Psoas muscle (tissue), 8 donors: ENCODE data around the gene CUX1. TPM values are rescaled to one million over a fixed set of nuclear protein-coding genes. Genes with fewer than 3 reads are reported as not detected.
"Not testable (repeated sequence)": the region's sequence is repeated elsewhere in the genome, so short reads cannot be mapped to it uniquely, and the experiment has no call there.

Experiments used
- ATAC-seq, 4 donors: fragments of 200-7000 bp; cut with Tn5 transposase; one replicate each; pipeline ENCODE4 v1.9.1; 2020; ENCODE audit warnings: moderate library complexity in 3 of 4, mild to moderate bottlenecking in 2 of 4
- DNase-seq, 2 donors: peaks; one replicate each; pipeline ENCODE4 v3.0.0-alpha.2; 2020
- H3K27ac ChIP-seq: fragments of 200-600 bp; one replicate; pipeline ENCODE4 v1.8.0; 2022
- H3K27me3 ChIP-seq, 3 donors: fragments of 200-600 bp in 1 of 3; one replicate each; pipeline versions ENCODE4 v1.6.1 to v1.8.0; 2013 to 2022; ENCODE audit warnings: low read length in 2 of 3, mild to moderate bottlenecking in 2 of 3, moderate library complexity in 1 of 3; ENCODE audit not compliant: insufficient read depth in 3 of 3
- H3K36me3 ChIP-seq, 2 donors: fragments of 200-600 bp in 1 of 2; one replicate each; pipeline versions ENCODE4 v1.6.1 to v1.8.0; 2013 to 2022; ENCODE audit warnings: low read depth in 1 of 2, mild to moderate bottlenecking in 1 of 2, moderate library complexity in 1 of 2; ENCODE audit not compliant: insufficient read depth in 1 of 2
- H3K4me1 ChIP-seq: fragments of 200-600 bp; one replicate; pipeline ENCODE4 v1.8.0; 2022
- H3K4me3 ChIP-seq: fragments of 200-600 bp; one replicate; pipeline ENCODE4 v1.8.0; 2022; ENCODE audit warnings: mild to moderate bottlenecking
- H3K9me3 ChIP-seq: fragments of 200-600 bp; one replicate; pipeline ENCODE4 v1.8.0; 2022
- WGBS, 3 donors: extraction: QIAGEN DNeasy Blood & Tissue Kit; methylation state at CpG; one replicate each; pipeline versions ENCODE4 v1.1.6 to v1.1.7; 2013; 5-methylcytosine and 5-hydroxymethylcytosine counted together
- intact Hi-C, 2 donors: fragments of 100-400 bp; cut with DNase I; formaldehyde crosslinking; loops; one replicate each; pipeline versions ENCODE4 v1.11.0 to v1.14.2; 2022
- polyA plus RNA-seq, 3 donors: library from polyadenylated mRNA; stranded (reverse); fragments of 200-250 nt; gene quantifications; one replicate each; pipeline ENCODE4 v1.2.3, GENCODE V29; 2013
- total RNA-seq, 4 donors: library from RNA; stranded (reverse); fragmentation: NEBNext Ultra II Directional in 2 of 4; extraction: Animal tissue kit (Norgen Biotek cat#: 25700) in 2 of 4; gene quantifications; one replicate each; pipeline versions ENCODE4 v1.2.1 to v1.2.4, GENCODE V29; 2021 to 2023
- TF ChIP-seq, protein P1 (sequence below): fragments of 200-600 bp; IDR thresholded peaks from one replicate; pipeline ENCODE4 v1.8.0; 2022; ENCODE audit warnings: antibody characterized with exemption
- donor health status: healthy with polysubstance abuse.
- donor health status: DM: no; HTN: no; CAD: no; lungs with moderate emphysema.
- donor health status: Bipolar disorder and iron deficiency.
- donor health status: healthy.
- donor health status: DM: yes; HTN: yes; CAD: no.
- donor health status: DM: no; HTN: no; CAD: no.
- donor health status: DM: no; HTN: no; CAD: no.
- donor health status: DM: yes; HTN: yes; CAD: no.

The CUX1 gene
- total and polyA plus RNA-seq, 7 donors: 12.5 to 95.6 (median 72.4) TPM

DNA sequence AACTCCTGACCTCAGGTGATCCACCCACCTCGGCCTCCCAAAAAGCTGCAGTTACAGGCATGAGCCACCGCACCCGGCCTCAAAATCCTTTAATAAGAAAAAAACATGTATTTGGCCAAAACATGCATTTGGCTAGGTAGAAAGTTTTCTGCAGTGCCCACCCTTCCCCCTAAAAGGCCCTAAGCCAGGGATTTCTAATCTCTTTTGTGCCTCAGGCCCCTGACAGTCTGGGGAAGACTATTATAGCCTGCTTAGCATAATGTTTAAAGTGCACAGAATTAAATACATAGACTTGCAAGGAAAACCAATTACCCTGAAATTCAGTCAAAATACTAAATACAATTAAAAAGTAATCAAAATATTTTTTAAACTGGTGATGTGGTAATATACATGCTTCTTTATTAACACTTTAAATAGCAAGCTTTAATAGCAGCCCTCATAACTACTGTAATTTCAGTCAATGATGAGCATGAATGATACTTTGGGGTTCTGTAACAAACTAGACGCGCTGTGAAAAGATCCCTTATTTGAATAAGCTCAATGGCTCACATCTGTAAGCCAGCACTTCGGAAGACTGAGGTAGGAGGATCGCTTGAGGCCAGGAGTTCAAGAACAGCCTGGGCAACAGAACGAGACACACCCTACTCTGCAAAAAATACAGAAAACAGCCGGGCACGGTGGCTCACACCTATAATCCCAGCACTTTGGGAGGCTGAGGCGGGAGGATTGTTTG is 508.9 kb downstream of the CUX1 start:
- DNase-seq (no peak), ATAC-seq (no peak)
- intact Hi-C loops: no loop called here
- Histone ChIP-seq H3K27ac (no peak overlapping the region), H3K9me3 (no peaks in the 10 kb centered on the region), H3K27me3 (no peaks in the 10 kb centered on the region), H3K36me3 (no peaks in the 10 kb centered on the region), H3K4me3 (no peak overlapping the region), H3K4me1 (no peaks in the 10 kb centered on the region)
- TF ChIP-seq, protein P1, sequence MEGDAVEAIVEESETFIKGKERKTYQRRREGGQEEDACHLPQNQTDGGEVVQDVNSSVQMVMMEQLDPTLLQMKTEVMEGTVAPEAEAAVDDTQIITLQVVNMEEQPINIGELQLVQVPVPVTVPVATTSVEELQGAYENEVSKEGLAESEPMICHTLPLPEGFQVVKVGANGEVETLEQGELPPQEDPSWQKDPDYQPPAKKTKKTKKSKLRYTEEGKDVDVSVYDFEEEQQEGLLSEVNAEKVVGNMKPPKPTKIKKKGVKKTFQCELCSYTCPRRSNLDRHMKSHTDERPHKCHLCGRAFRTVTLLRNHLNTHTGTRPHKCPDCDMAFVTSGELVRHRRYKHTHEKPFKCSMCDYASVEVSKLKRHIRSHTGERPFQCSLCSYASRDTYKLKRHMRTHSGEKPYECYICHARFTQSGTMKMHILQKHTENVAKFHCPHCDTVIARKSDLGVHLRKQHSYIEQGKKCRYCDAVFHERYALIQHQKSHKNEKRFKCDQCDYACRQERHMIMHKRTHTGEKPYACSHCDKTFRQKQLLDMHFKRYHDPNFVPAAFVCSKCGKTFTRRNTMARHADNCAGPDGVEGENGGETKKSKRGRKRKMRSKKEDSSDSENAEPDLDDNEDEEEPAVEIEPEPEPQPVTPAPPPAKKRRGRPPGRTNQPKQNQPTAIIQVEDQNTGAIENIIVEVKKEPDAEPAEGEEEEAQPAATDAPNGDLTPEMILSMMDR: no peak
- WGBS, 3 donors: 88 to 92% (median 88%) methylated on average over 11 of the region's 11 CpGs

DNA sequence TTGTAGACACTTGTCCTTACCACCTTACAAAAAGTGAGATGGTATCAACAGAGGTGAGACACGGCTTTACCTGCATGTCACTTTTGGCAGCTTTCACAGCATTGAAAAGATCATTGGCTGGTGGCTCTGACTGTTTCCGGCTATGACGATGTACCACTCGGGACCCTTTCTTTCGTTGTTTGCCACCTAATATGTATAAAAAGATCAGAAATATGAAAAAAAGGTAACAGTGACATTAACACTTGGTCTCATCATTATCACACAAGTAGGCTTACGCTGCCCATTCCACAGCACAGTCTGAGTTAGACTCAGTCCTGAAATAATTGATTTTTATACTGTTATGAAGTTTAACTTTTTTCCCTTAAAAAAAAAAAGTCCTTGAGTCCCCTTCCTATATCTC is 509.8 kb downstream of the CUX1 start:
- H3K9me3 ChIP-seq, ATAC-seq, H3K4me3 ChIP-seq, H3K4me1 ChIP-seq, H3K27me3 ChIP-seq, DNase-seq, H3K36me3 ChIP-seq, H3K27ac ChIP-seq, intact Hi-C loops: not testable (repeated sequence)
- WGBS, 3 donors: 66 to 81% (median 66%) methylated on average over 6 of the region's 6 CpGs

DNA sequence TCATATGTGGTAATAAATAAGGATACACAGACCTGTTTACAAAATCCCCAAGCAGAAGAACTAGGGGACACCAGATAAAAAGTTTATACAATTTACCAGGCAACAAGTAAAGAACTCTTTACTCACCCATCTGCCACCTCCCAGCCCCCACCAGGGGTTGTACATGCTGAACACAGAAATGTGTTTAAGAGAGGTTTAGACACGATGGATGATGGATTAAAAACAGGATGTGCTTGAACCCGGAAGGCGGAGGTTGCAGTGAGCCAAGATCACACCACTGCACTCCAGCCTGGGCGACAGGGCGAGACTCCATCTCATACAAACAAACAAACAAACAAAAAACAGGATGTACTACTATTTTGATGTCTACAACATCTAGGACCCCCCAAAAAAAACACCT is 511.4 kb downstream of the CUX1 start:
- 56 to 86% (median 74%) methylated on average over 3 to 4 of the region's 5 CpGs for WGBS, 3 donors
- H3K4me1 ChIP-seq, H3K4me3 ChIP-seq, H3K27ac ChIP-seq, ATAC-seq, H3K36me3 ChIP-seq, intact Hi-C loops, DNase-seq, H3K9me3 ChIP-seq, H3K27me3 ChIP-seq: not testable (repeated sequence)

DNA sequence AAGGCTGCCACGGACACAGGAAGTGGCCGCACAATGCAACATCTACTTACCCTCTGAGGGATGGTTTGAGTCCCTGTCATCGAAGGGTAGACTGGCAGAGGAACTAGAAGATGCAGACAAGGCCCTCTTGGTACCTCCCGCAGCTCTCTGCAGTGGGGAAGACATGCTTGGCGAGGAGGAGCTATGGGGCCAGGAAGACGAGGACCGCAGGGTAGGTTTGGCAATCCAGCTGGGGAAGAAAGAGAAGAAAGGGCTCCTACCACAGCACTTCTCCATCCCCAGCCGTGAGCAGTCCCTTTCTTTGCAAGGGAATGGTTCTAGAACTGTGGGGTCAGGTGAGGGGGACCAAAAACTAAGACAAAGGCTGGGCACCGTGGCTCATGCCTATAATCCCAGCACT is 511.9 kb downstream of the CUX1 start:
- WGBS, 3 donors: 68 to 79% (median 69%) methylated on average over 9 of the region's 9 CpGs
- intact Hi-C loops, DNase-seq, H3K27me3 ChIP-seq, ATAC-seq, H3K27ac ChIP-seq, H3K4me1 ChIP-seq, H3K9me3 ChIP-seq, H3K4me3 ChIP-seq, H3K36me3 ChIP-seq: not testable (repeated sequence)

DNA sequence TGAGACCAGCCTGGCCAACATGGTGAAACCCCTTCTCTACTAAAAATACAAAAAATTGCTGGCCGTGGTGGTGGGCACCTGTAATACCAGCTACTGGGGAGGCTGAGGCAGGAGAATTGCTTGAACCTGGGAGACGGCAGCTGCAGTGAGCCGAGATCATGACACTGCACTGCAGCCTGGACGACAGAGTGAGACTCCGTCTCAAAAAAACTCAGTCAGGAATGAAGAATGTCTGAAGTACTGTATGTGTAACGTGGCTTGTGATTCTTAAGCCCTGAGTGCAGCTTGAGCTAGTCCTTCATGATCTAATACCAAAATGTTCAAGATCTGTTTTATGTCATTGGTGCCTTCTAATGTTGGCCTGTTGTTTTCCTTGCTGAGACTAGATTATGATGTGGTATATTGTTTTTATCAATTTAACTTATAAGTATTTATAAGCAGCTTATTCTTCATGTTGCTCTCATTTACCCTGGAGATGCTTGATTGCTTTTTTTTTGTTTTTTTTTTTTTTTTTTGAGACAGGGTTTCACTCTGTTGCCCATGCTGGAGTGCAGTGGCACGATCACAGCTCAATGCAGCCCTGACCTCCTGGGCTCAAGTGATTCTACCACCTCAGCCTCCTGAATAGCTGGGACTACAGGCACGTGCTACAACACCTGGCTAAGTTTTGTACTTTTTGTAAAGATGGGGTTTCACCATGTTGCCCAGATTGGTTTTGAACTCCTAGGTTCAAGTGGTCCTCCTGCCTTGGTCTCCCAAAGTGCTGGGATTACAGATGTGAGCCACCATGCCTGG is 513.4 kb downstream of the CUX1 start:
- H3K36me3 ChIP-seq, H3K27ac ChIP-seq, ATAC-seq, H3K4me1 ChIP-seq, H3K27me3 ChIP-seq, intact Hi-C loops, DNase-seq, H3K9me3 ChIP-seq, H3K4me3 ChIP-seq: not testable (repeated sequence)
- WGBS, 3 donors: 86 to 91% (median 88%) methylated on average over 8 of the region's 8 CpGs

Other genes with a start within 250 kb of the CUX1 start
- not detected for gene MYL10, start 188.3 kb upstream of the CUX1 start, total RNA-seq
- gene MYL10, start 188.3 kb upstream of the CUX1 start, polyA plus RNA-seq: 1 to 10 TPM in 1 of 3 donors, under 1 TPM in 1, not detected in 1; 0.23 to 4.4 TPM